Measurements from ENCODE around the gene KSR1.
"Not testable (repeated sequence)": the region's sequence is repeated elsewhere in the genome, so short reads cannot be mapped to it uniquely, and the experiment has no call there.

KSR1 gene

DNA sequence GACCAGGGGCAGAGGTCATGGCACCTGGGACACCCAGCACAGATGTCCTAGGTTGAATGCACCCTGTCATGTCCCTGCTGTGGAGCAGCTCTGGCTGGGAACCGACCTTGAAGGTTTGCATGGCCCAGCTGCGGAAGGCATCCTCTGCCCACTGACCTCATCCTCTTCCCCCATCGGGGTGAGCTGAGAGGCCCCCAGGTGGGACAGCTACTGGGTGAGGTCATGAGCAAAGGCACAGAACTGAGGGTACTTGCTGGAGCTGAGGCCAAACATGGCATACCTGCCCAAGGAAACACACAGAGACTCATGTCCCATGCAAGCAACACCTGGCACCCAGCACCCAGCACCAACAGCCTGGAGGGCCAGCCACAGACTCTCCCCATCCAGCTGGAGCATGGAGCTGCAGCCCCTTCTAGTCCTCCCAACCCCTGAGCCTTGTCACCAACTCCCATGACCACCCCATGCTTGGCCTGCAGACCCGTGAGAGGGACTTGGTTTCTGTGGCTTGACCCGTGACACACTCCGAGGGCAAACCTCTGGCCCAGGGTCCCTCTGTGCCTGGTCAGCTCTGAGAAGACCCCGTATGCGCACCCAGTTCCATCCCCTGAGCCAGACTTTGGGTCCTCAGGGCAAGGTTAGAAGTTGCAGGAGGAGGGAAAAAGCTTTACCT, 207.8 kb downstream of the KSR1 start:
- Histone ChIP-seq H3K27me3 (no peaks in the 10 kb centered on the region), H3K4me1 (ENCODE audit: control insufficient read depth in 1 of 2, insufficient read depth in 1 of 2, low read depth in 1 of 2, low read length in 1 of 2) (no peaks in the 10 kb centered on the region), H3K36me3 (no peaks in the 10 kb centered on the region), H3K4me3 (ENCODE audit: low read depth in 1 of 2, low read length in 1 of 2) (no peak overlapping the region), H3K27ac (no peak overlapping the region), H3K9me3 (no peaks in the 10 kb centered on the region)
- TF ChIP-seq, protein P1, sequence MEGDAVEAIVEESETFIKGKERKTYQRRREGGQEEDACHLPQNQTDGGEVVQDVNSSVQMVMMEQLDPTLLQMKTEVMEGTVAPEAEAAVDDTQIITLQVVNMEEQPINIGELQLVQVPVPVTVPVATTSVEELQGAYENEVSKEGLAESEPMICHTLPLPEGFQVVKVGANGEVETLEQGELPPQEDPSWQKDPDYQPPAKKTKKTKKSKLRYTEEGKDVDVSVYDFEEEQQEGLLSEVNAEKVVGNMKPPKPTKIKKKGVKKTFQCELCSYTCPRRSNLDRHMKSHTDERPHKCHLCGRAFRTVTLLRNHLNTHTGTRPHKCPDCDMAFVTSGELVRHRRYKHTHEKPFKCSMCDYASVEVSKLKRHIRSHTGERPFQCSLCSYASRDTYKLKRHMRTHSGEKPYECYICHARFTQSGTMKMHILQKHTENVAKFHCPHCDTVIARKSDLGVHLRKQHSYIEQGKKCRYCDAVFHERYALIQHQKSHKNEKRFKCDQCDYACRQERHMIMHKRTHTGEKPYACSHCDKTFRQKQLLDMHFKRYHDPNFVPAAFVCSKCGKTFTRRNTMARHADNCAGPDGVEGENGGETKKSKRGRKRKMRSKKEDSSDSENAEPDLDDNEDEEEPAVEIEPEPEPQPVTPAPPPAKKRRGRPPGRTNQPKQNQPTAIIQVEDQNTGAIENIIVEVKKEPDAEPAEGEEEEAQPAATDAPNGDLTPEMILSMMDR (IDR thresholded peaks at IDR 0.05) = no peak

DNA sequence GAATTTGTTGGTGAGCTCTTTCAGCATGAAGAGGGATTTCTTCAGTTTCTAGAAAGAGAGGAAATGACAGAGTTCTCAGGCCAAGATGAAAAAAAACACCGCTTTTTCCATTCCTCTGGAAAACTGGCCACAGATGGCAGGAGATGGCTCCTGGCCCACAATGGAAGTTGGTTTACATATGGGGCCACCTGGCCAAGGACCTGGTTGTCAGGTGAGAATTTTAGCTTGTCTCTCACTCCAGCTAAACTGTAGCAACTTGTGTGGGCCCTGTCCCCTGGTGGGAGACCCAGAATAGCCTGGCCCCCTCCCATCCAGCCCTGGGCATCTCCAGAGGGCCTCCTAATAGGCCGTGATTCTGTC, 208.3 kb downstream of the KSR1 start:
- no peaks in the 10 kb centered on the region for H3K9me3 ChIP-seq

DNA sequence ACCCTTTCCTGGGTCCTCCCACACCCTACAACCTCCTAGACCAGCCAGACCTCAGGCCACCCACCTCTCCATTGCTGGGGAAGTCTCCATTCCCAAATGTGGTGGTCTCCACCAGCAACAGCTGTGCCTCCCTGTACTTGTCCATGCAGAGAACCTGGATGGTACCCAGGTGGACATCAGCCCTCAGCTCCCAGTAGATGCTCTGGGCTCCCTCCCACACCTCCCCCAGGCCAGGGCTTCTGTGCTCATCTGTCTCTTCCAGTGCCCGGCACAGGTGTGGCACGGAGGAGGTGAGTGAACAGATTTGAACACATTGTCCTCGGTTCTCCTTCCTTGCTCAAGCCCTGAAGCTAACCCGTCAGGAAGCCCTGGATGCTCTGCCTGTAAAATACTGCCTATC, 209.3 kb downstream of the KSR1 start:
- TF ChIP-seq, protein P1 (IDR thresholded peaks at IDR 0.05) = no peak
- no peaks in the 10 kb centered on the region for H3K4me1 ChIP-seq (ENCODE audit: control insufficient read depth in 1 of 2, insufficient read depth in 1 of 2, low read depth in 1 of 2, low read length in 1 of 2)
- H3K27me3 ChIP-seq = no peaks in the 10 kb centered on the region
- no peaks in the 10 kb centered on the region for H3K9me3 ChIP-seq
- H3K36me3 ChIP-seq = no peaks in the 10 kb centered on the region
- no peak overlapping the region for H3K27ac ChIP-seq
- no peak overlapping the region for H3K4me3 ChIP-seq (ENCODE audit: low read depth in 1 of 2, low read length in 1 of 2)

More for the DNA sequence above, 208.3 kb downstream of the KSR1 start:
- H3K4me1 ChIP-seq (ENCODE audit: control insufficient read depth in 1 of 2, insufficient read depth in 1 of 2, low read depth in 1 of 2, low read length in 1 of 2) = no peaks in the 10 kb centered on the region
- H3K27ac ChIP-seq = no peak overlapping the region
- no peak overlapping the region for H3K4me3 ChIP-seq (ENCODE audit: low read depth in 1 of 2, low read length in 1 of 2)
- H3K36me3 ChIP-seq = no peaks in the 10 kb centered on the region
- TF ChIP-seq, protein P1 (IDR thresholded peaks at IDR 0.05) = no peak
- no peaks in the 10 kb centered on the region for H3K27me3 ChIP-seq

DNA sequence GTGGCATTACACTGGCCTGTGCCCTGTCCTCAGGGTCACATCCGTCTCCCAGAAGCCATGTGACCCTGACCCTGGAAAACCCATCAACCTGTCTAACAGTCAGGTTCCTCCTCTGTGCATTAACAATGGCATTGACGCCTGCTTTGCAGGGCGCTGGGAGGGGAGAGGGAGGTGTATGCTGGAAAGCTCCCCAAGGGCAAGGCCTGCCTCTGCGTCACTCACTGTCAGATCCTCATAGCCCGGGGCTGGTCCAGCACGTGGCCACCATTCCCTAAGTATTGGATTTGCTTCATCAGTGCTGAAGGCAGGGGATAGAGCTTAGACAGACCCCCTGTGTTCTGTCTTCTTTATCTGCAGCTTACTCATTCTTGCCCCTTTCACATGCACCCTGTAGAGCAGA, 210.0 kb downstream of the KSR1 start:
- H3K27me3 ChIP-seq; H3K36me3 ChIP-seq; H3K4me3 ChIP-seq (ENCODE audit: low read depth in 1 of 2, low read length in 1 of 2); H3K4me1 ChIP-seq (ENCODE audit: control insufficient read depth in 1 of 2, insufficient read depth in 1 of 2, low read depth in 1 of 2, low read length in 1 of 2); H3K27ac ChIP-seq; H3K9me3 ChIP-seq: not testable (repeated sequence)

DNA sequence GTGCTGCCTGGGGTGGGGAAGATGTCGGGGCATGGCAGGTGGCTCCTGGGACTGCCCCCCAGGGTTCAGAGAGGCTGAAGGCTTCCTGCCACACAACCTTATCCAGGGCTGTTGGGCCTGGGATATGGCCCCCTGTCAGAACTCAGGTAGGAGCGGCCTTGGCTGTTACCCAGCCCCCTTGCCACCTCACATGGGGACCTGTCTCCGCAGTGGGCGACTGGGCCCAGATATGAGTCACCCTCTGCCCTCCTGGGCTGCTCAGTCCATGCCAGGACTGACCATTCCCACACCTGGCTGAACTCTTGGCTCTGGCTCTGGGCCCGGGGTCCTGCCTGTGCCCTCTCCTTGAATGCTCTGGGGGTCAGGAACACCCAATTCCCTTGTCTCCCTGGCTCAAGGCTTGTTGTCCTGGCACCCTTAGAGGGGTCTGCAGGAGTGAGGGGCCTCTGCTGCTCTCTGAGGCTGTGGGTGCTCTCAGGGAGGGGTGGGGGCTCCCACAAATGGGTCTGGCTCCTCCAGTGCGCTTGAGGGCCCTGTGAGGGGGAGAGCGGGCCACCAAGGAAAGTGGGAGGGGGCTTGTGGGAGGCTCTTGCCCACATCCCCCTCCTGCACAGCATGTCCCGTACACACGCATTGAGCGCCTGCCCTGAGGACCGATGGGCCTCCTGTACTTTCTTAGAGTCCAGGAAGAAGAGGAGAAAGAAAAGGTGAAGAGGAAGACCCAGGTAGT, 210.7 kb downstream of the KSR1 start:
- Histone ChIP-seq H3K4me1 (ENCODE audit: control insufficient read depth in 1 of 2, insufficient read depth in 1 of 2, low read depth in 1 of 2, low read length in 1 of 2) (no peaks in the 10 kb centered on the region), H3K27ac (no peak overlapping the region), H3K36me3 (no peaks in the 10 kb centered on the region), H3K9me3 (no peaks in the 10 kb centered on the region), H3K27me3 (no peaks in the 10 kb centered on the region), H3K4me3 (ENCODE audit: low read depth in 1 of 2, low read length in 1 of 2) (no peak overlapping the region)
- TF ChIP-seq, protein P1 (IDR thresholded peaks at IDR 0.05) = no peak
